Measurements from ENCODE around the gene MYO7A. TPM values are rescaled to one million over a fixed set of nuclear protein-coding genes. Genes with fewer than 3 reads are reported as not detected.

Gene MYO7A
- total RNA-seq, 3 donors from 2014 or later (not counting 1 experiment from before 2014, with no cell fraction given), result 0.20 to 1.1 (median 0.68) TPM

GRCh38 chr11:77202941-77203900 lies 75.2 kb downstream of the MYO7A start:
- H3K9me3 Mint-ChIP-seq, result no peaks in the 10 kb centered on the region
- H3K9me3 ChIP-seq (ENCODE audit: control insufficient read depth, insufficient read depth, low read length), result no peaks in the 10 kb centered on the region
- TF ChIP-seq, protein P1, sequence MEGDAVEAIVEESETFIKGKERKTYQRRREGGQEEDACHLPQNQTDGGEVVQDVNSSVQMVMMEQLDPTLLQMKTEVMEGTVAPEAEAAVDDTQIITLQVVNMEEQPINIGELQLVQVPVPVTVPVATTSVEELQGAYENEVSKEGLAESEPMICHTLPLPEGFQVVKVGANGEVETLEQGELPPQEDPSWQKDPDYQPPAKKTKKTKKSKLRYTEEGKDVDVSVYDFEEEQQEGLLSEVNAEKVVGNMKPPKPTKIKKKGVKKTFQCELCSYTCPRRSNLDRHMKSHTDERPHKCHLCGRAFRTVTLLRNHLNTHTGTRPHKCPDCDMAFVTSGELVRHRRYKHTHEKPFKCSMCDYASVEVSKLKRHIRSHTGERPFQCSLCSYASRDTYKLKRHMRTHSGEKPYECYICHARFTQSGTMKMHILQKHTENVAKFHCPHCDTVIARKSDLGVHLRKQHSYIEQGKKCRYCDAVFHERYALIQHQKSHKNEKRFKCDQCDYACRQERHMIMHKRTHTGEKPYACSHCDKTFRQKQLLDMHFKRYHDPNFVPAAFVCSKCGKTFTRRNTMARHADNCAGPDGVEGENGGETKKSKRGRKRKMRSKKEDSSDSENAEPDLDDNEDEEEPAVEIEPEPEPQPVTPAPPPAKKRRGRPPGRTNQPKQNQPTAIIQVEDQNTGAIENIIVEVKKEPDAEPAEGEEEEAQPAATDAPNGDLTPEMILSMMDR (IDR thresholded peaks at IDR 0.05), result no peak
- no peaks in the 10 kb centered on the region for H3K36me3 ChIP-seq (ENCODE audit: control insufficient read depth, insufficient read depth, low read length)
- WGBS (ENCODE audit: insufficient coverage), result 87% methylated on average over 25 of the region's 25 CpGs
- ATAC-seq (no peak), DNase-seq (no peak)
- H3K4me3 Mint-ChIP-seq, result no peak overlapping the region
- no peak overlapping the region for H3K27ac Mint-ChIP-seq
- no peak overlapping the region for H3K4me3 ChIP-seq (ENCODE audit: low read length)
- H3K36me3 Mint-ChIP-seq, result no peaks in the 10 kb centered on the region
- H3K27me3 Mint-ChIP-seq (ENCODE audit: low read depth in 2 of 2), result no peaks in the 10 kb centered on the region
- H3K27ac ChIP-seq (ENCODE audit: low read length), result no peak overlapping the region
- no peaks in the 10 kb centered on the region for H3K27me3 ChIP-seq (ENCODE audit: control insufficient read depth, insufficient read depth, low read length)
- H3K4me1 Mint-ChIP-seq, result no peaks in the 10 kb centered on the region
- no peaks in the 10 kb centered on the region for H3K4me1 ChIP-seq (ENCODE audit: control insufficient read depth, insufficient read depth, low read length)
- intact Hi-C loops (cut with micrococcal nuclease), result no loop called here

DNA sequence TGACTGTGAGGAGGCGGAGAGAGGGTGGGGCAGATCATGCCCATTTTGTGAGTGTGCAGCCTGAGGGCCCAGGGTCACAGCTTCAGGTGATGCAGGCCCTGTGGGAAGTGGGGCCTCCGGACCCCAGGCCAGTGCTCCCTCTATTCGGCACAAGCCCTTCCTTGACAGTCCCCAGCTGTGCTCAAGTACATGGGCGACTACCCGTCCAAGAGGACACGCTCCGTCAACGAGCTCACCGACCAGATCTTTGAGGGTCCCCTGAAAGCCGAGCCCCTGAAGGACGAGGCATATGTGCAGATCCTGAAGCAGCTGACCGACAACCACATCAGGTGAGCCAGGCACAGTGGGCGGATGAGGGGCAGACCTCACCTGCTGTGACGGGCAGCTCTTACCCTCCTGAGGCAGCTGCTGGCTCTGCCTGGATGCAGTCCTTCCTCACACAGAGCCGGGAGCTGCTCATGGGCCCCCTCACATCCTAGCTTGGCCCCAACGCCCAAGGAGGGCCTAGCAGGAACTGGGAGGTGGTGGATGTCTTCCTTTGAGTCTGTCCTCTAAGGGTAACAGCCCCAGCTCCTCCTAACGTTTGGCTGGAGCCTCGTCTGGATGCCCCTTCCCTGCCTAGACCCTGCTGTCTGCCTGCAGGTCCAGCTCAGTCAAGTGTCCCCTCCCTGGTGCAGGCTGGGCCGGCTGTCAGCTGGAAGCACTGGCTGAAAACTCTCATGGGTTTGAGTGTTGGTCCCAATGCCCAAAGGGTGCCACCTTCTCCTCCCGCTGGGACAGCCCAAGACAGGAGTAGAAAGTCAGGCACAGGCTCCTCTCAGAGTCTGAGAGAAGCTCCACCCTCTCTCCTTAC lies 76.1 kb downstream of the MYO7A start:
- no peak overlapping the region for H3K27ac ChIP-seq (ENCODE audit: low read length)
- no peaks in the 10 kb centered on the region for H3K9me3 ChIP-seq (ENCODE audit: control insufficient read depth, insufficient read depth, low read length)
- H3K27me3 ChIP-seq (ENCODE audit: control insufficient read depth, insufficient read depth, low read length), result no peaks in the 10 kb centered on the region
- DNase-seq (no peak), ATAC-seq (no peak)
- Mint-ChIP-seq H3K36me3 (no peaks in the 10 kb centered on the region), H3K27ac (no peak overlapping the region), H3K9me3 (no peaks in the 10 kb centered on the region), H3K4me1 (no peaks in the 10 kb centered on the region), H3K4me3 (no peak overlapping the region), H3K27me3 (ENCODE audit: low read depth in 2 of 2) (no peaks in the 10 kb centered on the region)
- H3K36me3 ChIP-seq (ENCODE audit: control insufficient read depth, insufficient read depth, low read length), result no peaks in the 10 kb centered on the region
- no peaks in the 10 kb centered on the region for H3K4me1 ChIP-seq (ENCODE audit: control insufficient read depth, insufficient read depth, low read length)
- H3K4me3 ChIP-seq (ENCODE audit: low read length), result no peak overlapping the region
- intact Hi-C loops (cut with micrococcal nuclease), result no loop called here
- TF ChIP-seq, protein P1 (IDR thresholded peaks at IDR 0.05), result no peak
- 92% methylated on average over 18 of the region's 20 CpGs for WGBS (ENCODE audit: insufficient coverage)

- H3K4me1 Mint-ChIP-seq, result no peaks in the 10 kb centered on the region
- TF ChIP-seq, protein P1 (IDR thresholded peaks at IDR 0.05), result no peak
- no peak overlapping the region for H3K4me3 Mint-ChIP-seq
- DNase-seq (no peak), ATAC-seq (no peak)
- no peaks in the 10 kb centered on the region for H3K9me3 Mint-ChIP-seq
- 86% methylated on average over 12 of the region's 12 CpGs for WGBS (ENCODE audit: insufficient coverage)
- no peaks in the 10 kb centered on the region for H3K36me3 Mint-ChIP-seq
- no peaks in the 10 kb centered on the region for H3K9me3 ChIP-seq (ENCODE audit: control insufficient read depth, insufficient read depth, low read length)
- intact Hi-C loops (cut with micrococcal nuclease), result no loop called here
- H3K36me3 ChIP-seq (ENCODE audit: control insufficient read depth, insufficient read depth, low read length), result no peaks in the 10 kb centered on the region
- H3K27ac ChIP-seq (ENCODE audit: low read length), result no peak overlapping the region
- H3K4me1 ChIP-seq (ENCODE audit: control insufficient read depth, insufficient read depth, low read length), result no peaks in the 10 kb centered on the region
- H3K27ac Mint-ChIP-seq, result no peak overlapping the region
- no peaks in the 10 kb centered on the region for H3K27me3 Mint-ChIP-seq (ENCODE audit: low read depth in 2 of 2)
- no peak overlapping the region for H3K4me3 ChIP-seq (ENCODE audit: low read length)
- H3K27me3 ChIP-seq (ENCODE audit: control insufficient read depth, insufficient read depth, low read length), result no peaks in the 10 kb centered on the region
Measured at GRCh38 chr11:77204754-77205466, 76.9 kb downstream of the MYO7A start.
